Mononuclear cell (primary cell): ENCODE results near the gene LRRTM3. TPM values are rescaled to one million over a fixed set of nuclear protein-coding genes. Genes with fewer than 3 reads are reported as not detected.

Source experiments
- H3K27me3 ChIP-seq: 2 replicates; pipeline ENCODE4 v1.6.0; 2011; ENCODE audit warnings: low read length, control low read depth; ENCODE audit not compliant: insufficient read depth
- H3K4me1 ChIP-seq: 2 replicates; pipeline ENCODE4 v1.5.1; 2011; ENCODE audit warnings: mild to moderate bottlenecking, low read length, control low read depth; ENCODE audit not compliant: insufficient read depth
- H3K4me3 ChIP-seq: 2 replicates; pipeline ENCODE4 v1.5.1; 2011; ENCODE audit warnings: mild to moderate bottlenecking, low read length, moderate library complexity
- H3K9me3 ChIP-seq: 2 replicates; pipeline ENCODE4 v1.5.1; 2011; ENCODE audit warnings: low read depth, mild to moderate bottlenecking, control low read depth, low read length
- total RNA-seq: library from RNA; depleted of rRNA; stranded (reverse); fragments of >200 nt; gene quantifications from one replicate; pipeline ENCODE4 v1.2.3, GENCODE V29; 2012

LRRTM3 gene
- total RNA-seq, 1 donor: not detected

GRCh38 chr10:67036808-67037207 is 111.0 kb downstream of the LRRTM3 start:
- Histone ChIP-seq H3K4me1 (no peaks in the 10 kb centered on the region), H3K27me3 (no peaks in the 10 kb centered on the region), H3K4me3 (no peak overlapping the region), H3K9me3 (no peaks in the 10 kb centered on the region)

GRCh38 chr10:67043041-67043440 is 117.2 kb downstream of the LRRTM3 start:
- no peak overlapping the region for H3K4me3 ChIP-seq

GRCh38 chr10:67045404-67045803 is 119.6 kb downstream of the LRRTM3 start:
- H3K27me3 ChIP-seq: no peaks in the 10 kb centered on the region
- H3K9me3 ChIP-seq: no peaks in the 10 kb centered on the region
- H3K4me1 ChIP-seq: no peaks in the 10 kb centered on the region
- H3K4me3 ChIP-seq: no peak overlapping the region

More at GRCh38 chr10:67043041-67043440, 117.2 kb downstream of the LRRTM3 start:
- H3K4me1 ChIP-seq: no peaks in the 10 kb centered on the region
- H3K9me3 ChIP-seq: no peaks in the 10 kb centered on the region
- no peaks in the 10 kb centered on the region for H3K27me3 ChIP-seq

- H3K9me3 ChIP-seq: no peaks in the 10 kb centered on the region
- no peaks in the 10 kb centered on the region for H3K4me1 ChIP-seq
- H3K4me3 ChIP-seq: no peak overlapping the region
- H3K27me3 ChIP-seq: no peaks in the 10 kb centered on the region
Measured at GRCh38 chr10:67046507-67046906, 120.7 kb downstream of the LRRTM3 start.

- Histone ChIP-seq H3K27me3 (no peaks in the 10 kb centered on the region), H3K4me3 (no peak overlapping the region), H3K9me3 (no peaks in the 10 kb centered on the region), H3K4me1 (no peaks in the 10 kb centered on the region)
Measured at GRCh38 chr10:67049988-67050387, 124.2 kb downstream of the LRRTM3 start.

- Histone ChIP-seq H3K9me3 (no peaks in the 10 kb centered on the region), H3K27me3 (no peaks in the 10 kb centered on the region), H3K4me1 (no peaks in the 10 kb centered on the region), H3K4me3 (no peak overlapping the region)
Measured at GRCh38 chr10:67050415-67050814, 124.6 kb downstream of the LRRTM3 start.

GRCh38 chr10:67072654-67073053 is 146.8 kb downstream of the LRRTM3 start:
- Histone ChIP-seq H3K27me3 (no peaks in the 10 kb centered on the region), H3K4me1 (no peaks in the 10 kb centered on the region)

GRCh38 chr10:67075491-67075971 is 149.7 kb downstream of the LRRTM3 start:
- Histone ChIP-seq H3K4me1 (no peaks in the 10 kb centered on the region), H3K9me3 (no peaks in the 10 kb centered on the region), H3K27me3 (no peaks in the 10 kb centered on the region), H3K4me3 (no peak overlapping the region)

More at GRCh38 chr10:67072654-67073053, 146.8 kb downstream of the LRRTM3 start:
- Histone ChIP-seq H3K4me3 (no peak overlapping the region), H3K9me3 (no peaks in the 10 kb centered on the region)

GRCh38 chr10:67076144-67076543 is 150.3 kb downstream of the LRRTM3 start:
- Histone ChIP-seq H3K4me1 (no peaks in the 10 kb centered on the region), H3K4me3 (no peak overlapping the region), H3K27me3 (no peaks in the 10 kb centered on the region), H3K9me3 (no peaks in the 10 kb centered on the region)

GRCh38 chr10:67077376-67077775 is 151.5 kb downstream of the LRRTM3 start:
- Histone ChIP-seq H3K4me3 (no peak overlapping the region), H3K27me3 (no peaks in the 10 kb centered on the region), H3K4me1 (no peaks in the 10 kb centered on the region), H3K9me3 (no peaks in the 10 kb centered on the region)

- Histone ChIP-seq H3K9me3 (no peaks in the 10 kb centered on the region), H3K27me3 (no peaks in the 10 kb centered on the region), H3K4me3 (no peak overlapping the region), H3K4me1 (no peaks in the 10 kb centered on the region)
Measured at GRCh38 chr10:67079126-67079525, 153.3 kb downstream of the LRRTM3 start.

GRCh38 chr10:67086327-67087134 is 160.7 kb downstream of the LRRTM3 start:
- Histone ChIP-seq H3K4me1 (no peaks in the 10 kb centered on the region), H3K27me3 (no peaks in the 10 kb centered on the region), H3K9me3 (no peaks in the 10 kb centered on the region), H3K4me3 (no peak overlapping the region)

- Histone ChIP-seq H3K4me1 (no peaks in the 10 kb centered on the region), H3K9me3 (no peaks in the 10 kb centered on the region), H3K27me3 (no peaks in the 10 kb centered on the region), H3K4me3 (no peak overlapping the region)
Measured at GRCh38 chr10:67087135-67087425, 161.2 kb downstream of the LRRTM3 start.

GRCh38 chr10:67088036-67088435 is 162.2 kb downstream of the LRRTM3 start:
- Histone ChIP-seq H3K4me1 (no peaks in the 10 kb centered on the region), H3K4me3 (no peak overlapping the region)

GRCh38 chr10:67095531-67095930 is 169.7 kb downstream of the LRRTM3 start:
- Histone ChIP-seq H3K9me3 (no peaks in the 10 kb centered on the region), H3K27me3 (no peaks in the 10 kb centered on the region), H3K4me3 (no peak overlapping the region), H3K4me1 (no peaks in the 10 kb centered on the region)

More at GRCh38 chr10:67088036-67088435, 162.2 kb downstream of the LRRTM3 start:
- Histone ChIP-seq H3K27me3 (no peaks in the 10 kb centered on the region), H3K9me3 (no peaks in the 10 kb centered on the region)

- H3K9me3 ChIP-seq: no peaks in the 10 kb centered on the region
- no peaks in the 10 kb centered on the region for H3K4me1 ChIP-seq
- H3K27me3 ChIP-seq: no peaks in the 10 kb centered on the region
- H3K4me3 ChIP-seq: no peak overlapping the region
Measured at GRCh38 chr10:67098461-67098860, 172.6 kb downstream of the LRRTM3 start.
